ENCODE results near the gene ZNF740.

DNA sequence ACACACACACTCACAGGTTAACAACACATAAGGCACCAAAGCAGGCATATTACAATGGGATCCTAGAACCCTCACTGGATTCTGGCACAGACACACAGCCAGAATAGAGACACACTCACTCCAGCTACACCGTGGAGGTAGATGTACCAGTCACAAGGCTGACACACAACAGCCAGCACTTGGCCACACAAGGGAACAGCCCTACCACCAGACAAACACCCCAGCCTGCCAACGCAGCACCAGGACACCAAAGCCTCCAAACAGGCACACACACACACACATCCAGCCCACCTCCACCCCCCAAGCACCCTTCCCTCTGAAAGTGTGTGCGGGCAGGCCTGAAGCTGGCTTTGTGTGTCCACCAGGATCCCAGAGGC lies 37.4 kb downstream of the ZNF740 start:
- TF ChIP-seq CTCF (conservative IDR thresholded peaks at IDR 0.05 in 1 of 2, IDR thresholded peaks at IDR 0.05 in 1 of 2; ENCODE audit: extremely low read depth in 1 of 2, insufficient read depth in 1 of 2, low read depth in 1 of 2, low read length in 2 of 2) (no peak), EZH2 (IDR thresholded peaks at IDR 0.05; ENCODE audit: borderline replicate concordance, low read length) (no peak)
